ENCODE results near the gene CYB5R2.

DNA sequence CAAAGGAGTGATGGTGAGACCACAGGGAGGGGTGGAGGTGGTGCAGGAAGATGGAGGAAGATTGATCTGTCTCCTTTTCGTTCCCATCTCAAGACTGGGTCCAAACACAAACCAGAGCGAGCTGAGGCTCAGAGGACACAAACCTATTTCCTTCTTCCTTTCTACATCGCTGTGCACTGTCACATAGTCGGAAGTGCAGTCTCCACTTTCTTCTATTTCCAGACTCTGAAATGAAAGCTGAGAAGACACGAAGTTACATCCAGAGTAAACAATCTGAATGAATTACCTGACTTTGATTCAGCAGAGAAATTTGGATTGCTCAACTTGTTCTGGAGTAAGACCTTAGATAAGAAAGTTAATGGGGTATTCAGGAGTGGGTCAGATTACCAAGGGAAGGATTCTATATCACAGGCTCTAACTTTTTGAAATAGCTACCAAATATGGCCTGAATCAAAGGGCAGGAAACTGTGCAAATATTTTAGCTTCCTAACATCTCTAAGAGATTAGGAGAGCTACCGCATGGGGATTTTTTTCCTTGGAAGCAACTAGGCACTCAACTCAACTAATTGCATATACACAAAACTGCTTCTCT, 18.6 kb upstream of the CYB5R2 start:
- TF ChIP-seq, protein P1, sequence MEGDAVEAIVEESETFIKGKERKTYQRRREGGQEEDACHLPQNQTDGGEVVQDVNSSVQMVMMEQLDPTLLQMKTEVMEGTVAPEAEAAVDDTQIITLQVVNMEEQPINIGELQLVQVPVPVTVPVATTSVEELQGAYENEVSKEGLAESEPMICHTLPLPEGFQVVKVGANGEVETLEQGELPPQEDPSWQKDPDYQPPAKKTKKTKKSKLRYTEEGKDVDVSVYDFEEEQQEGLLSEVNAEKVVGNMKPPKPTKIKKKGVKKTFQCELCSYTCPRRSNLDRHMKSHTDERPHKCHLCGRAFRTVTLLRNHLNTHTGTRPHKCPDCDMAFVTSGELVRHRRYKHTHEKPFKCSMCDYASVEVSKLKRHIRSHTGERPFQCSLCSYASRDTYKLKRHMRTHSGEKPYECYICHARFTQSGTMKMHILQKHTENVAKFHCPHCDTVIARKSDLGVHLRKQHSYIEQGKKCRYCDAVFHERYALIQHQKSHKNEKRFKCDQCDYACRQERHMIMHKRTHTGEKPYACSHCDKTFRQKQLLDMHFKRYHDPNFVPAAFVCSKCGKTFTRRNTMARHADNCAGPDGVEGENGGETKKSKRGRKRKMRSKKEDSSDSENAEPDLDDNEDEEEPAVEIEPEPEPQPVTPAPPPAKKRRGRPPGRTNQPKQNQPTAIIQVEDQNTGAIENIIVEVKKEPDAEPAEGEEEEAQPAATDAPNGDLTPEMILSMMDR (IDR thresholded peaks at IDR 0.05; ENCODE audit: low read depth, low read length) = no peak
- no peak for TF ChIP-seq POLR2A (IDR thresholded peaks at IDR 0.05; ENCODE audit: extremely low read depth, insufficient read length)
- TF ChIP-seq, protein P2, sequence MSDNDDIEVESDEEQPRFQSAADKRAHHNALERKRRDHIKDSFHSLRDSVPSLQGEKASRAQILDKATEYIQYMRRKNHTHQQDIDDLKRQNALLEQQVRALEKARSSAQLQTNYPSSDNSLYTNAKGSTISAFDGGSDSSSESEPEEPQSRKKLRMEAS (IDR thresholded peaks at IDR 0.05; ENCODE audit: low read depth, low read length) = no peak
